Measurements from ENCODE around the gene AGR3.

- no peak for TF ChIP-seq POLR2A (IDR thresholded peaks at IDR 0.05)
- TF ChIP-seq CTCF (IDR thresholded peaks at IDR 0.05 in 8 of 11, conservative IDR thresholded peaks at IDR 0.05 in 3 of 11) = no peak
- no peak for TF ChIP-seq POLR2AphosphoS5 (IDR thresholded peaks at IDR 0.05)
Measured at GRCh38 chr7:16923019-16923418, 41.2 kb upstream of the AGR3 start.

Data from spleen (tissue), 7 donors.